Testis (tissue), 2 donors: ENCODE results near the gene OTUB2.

Experiments
- POLR2A ChIP-seq: fragments of 450-650 bp; IDR thresholded peaks from one replicate; pipeline ENCODE4 v1.6.1; 2017; ENCODE audit warnings: antibody characterized with exemption, mild to moderate bottlenecking, moderate library complexity
- TF ChIP-seq, protein P1 (sequence below), 3 experiments: fragments of 450-650 bp in 2 of 3; fragments of 200-600 bp in 1 of 3; sonication (generic) in 1 of 3; IDR thresholded peaks; one replicate each; pipeline ENCODE4 v1.5.1; 2016 to 2019; ENCODE audit warnings: antibody characterized with exemption in 3 of 3, mild to moderate bottlenecking in 2 of 3, moderate library complexity in 1 of 3

- TF ChIP-seq, protein P1, sequence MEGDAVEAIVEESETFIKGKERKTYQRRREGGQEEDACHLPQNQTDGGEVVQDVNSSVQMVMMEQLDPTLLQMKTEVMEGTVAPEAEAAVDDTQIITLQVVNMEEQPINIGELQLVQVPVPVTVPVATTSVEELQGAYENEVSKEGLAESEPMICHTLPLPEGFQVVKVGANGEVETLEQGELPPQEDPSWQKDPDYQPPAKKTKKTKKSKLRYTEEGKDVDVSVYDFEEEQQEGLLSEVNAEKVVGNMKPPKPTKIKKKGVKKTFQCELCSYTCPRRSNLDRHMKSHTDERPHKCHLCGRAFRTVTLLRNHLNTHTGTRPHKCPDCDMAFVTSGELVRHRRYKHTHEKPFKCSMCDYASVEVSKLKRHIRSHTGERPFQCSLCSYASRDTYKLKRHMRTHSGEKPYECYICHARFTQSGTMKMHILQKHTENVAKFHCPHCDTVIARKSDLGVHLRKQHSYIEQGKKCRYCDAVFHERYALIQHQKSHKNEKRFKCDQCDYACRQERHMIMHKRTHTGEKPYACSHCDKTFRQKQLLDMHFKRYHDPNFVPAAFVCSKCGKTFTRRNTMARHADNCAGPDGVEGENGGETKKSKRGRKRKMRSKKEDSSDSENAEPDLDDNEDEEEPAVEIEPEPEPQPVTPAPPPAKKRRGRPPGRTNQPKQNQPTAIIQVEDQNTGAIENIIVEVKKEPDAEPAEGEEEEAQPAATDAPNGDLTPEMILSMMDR (IDR thresholded peaks at IDR 0.05): no peak
- no peak for TF ChIP-seq POLR2A
Measured at GRCh38 chr14:94019329-94019728, 6.8 kb upstream of the OTUB2 start.
